PFSK-1 (cell line): Measurements from ENCODE around the gene EXD2.

ENCODE experiments used
- FOXP2 ChIP-seq: optimal IDR thresholded peaks from 2 replicates; pipeline ENCODE3; 2011; ENCODE audit warnings: borderline replicate concordance, control low read depth, inconsistent platforms; ENCODE audit not compliant: insufficient read depth; ENCODE audit errors: extremely low read length, extremely low read depth
- POLR2AphosphoS5 ChIP-seq: IDR thresholded peaks from 2 replicates; pipeline ENCODE4 v1.6.1; 2012; ENCODE audit warnings: low read depth, mild to moderate bottlenecking, control low read depth, low read length, moderate library complexity
- REST ChIP-seq, 2 experiments: IDR thresholded peaks; 2 replicates each; pipeline versions ENCODE4 v1.6.1 to v1.8.0; 2011 to 2012; ENCODE audit warnings: low read depth in 2 of 2, low read length in 2 of 2, control low read depth in 1 of 2, inconsistent platforms in 1 of 2, mild to moderate bottlenecking in 1 of 2, moderate library complexity in 1 of 2; ENCODE audit not compliant: insufficient read depth in 1 of 2
- SIN3A ChIP-seq: IDR thresholded peaks from 2 replicates; pipeline ENCODE4 v1.6.1; 2012; ENCODE audit warnings: mild to moderate bottlenecking, low read length, moderate library complexity, borderline replicate concordance; ENCODE audit not compliant: insufficient read depth
- TAF1 ChIP-seq: IDR thresholded peaks from 2 replicates; pipeline ENCODE4 v1.6.1; 2012; ENCODE audit warnings: low read length, control low read depth, borderline replicate concordance; ENCODE audit not compliant: insufficient read depth

EXD2 gene

GRCh38 chr14:69175130-69175529 is 16.2 kb upstream of the EXD2 start:
- TF ChIP-seq POLR2AphosphoS5 = no peak
- TF ChIP-seq SIN3A = no peak
- TF ChIP-seq REST (IDR thresholded peaks at IDR 0.05; ENCODE audit: insufficient read depth in 1 of 2, low read depth in 2 of 2, low read length in 2 of 2) = no peak
- no peak for TF ChIP-seq FOXP2
- TF ChIP-seq TAF1 = no peak

GRCh38 chr14:69181491-69181890 is 9.8 kb upstream of the EXD2 start:
- TF ChIP-seq TAF1 (no peak), POLR2AphosphoS5 (no peak), REST (IDR thresholded peaks at IDR 0.05; ENCODE audit: insufficient read depth in 1 of 2, low read depth in 2 of 2, low read length in 2 of 2) (no peak), SIN3A (no peak), FOXP2 (no peak)

GRCh38 chr14:69183735-69184134 is 7.6 kb upstream of the EXD2 start:
- TF ChIP-seq TAF1 = no peak
- no peak for TF ChIP-seq REST (IDR thresholded peaks at IDR 0.05; ENCODE audit: insufficient read depth in 1 of 2, low read depth in 2 of 2, low read length in 2 of 2)
- TF ChIP-seq FOXP2 = no peak
- TF ChIP-seq SIN3A = no peak
- TF ChIP-seq POLR2AphosphoS5 = no peak

- TF ChIP-seq REST (IDR thresholded peaks at IDR 0.05; ENCODE audit: insufficient read depth in 1 of 2, low read depth in 2 of 2, low read length in 2 of 2) = no peak
- TF ChIP-seq TAF1 = no peak
- no peak for TF ChIP-seq POLR2AphosphoS5
Observed at GRCh38 chr14:69190191-69190590, 1.1 kb upstream of the EXD2 start.

GRCh38 chr14:69193721-69194120 is 2.4 kb downstream of the EXD2 start:
- no peak for TF ChIP-seq POLR2AphosphoS5
- no peak for TF ChIP-seq TAF1
- no peak for TF ChIP-seq FOXP2
- no peak for TF ChIP-seq REST (IDR thresholded peaks at IDR 0.05; ENCODE audit: insufficient read depth in 1 of 2, low read depth in 2 of 2, low read length in 2 of 2)
- no peak for TF ChIP-seq SIN3A
